ENCODE results near the gene CTDP1. TPM values are rescaled to one million over a fixed set of nuclear protein-coding genes. Genes with fewer than 3 reads are reported as not detected.

The CTDP1 gene
- total RNA-seq, 1 experiment from 2014 or later: 33.7 TPM

DNA sequence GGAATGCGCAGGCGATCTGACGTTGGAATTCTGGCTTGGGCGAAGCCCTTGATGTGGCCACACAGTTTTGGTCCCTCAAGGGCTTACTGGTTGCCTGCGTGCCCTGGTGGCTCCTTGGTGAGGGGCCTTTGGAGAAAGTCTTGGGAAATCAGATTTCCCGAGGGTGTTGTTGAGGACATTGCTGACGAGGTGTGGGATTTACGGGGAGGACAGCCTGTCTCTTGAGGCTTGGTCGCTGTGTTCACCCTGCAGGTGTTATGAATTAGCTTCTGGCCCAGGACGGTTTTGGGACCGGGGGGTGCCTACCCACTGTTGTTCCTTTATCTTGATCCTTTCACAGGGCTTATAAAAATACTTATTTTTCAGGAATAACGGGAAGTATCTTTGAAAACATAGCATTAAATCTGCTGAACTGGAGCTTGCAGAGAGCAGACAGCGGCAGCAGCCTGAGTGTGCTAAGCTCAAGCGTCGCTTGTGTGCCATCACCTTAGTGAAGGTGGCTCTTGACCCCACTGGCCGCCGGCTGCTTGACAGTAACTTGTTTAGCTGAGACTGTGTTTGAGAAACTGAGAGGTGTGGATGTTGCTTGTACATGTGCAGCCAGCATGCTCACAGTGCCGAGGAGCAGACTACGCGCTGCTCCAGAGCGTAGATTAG, 4.2 kb downstream of the CTDP1 start:
- Histone ChIP-seq H3K27ac (ENCODE audit: insufficient read length, low read depth, low read length) (no peak overlapping the region), H2BK20ac (ENCODE audit: low read depth, low read length, poor library complexity, severe bottlenecking) (no peak overlapping the region), H2AK5ac (ENCODE audit: insufficient read length, low read length) (no peak overlapping the region), H3K56ac (ENCODE audit: insufficient read length, low read depth, low read length) (no peak overlapping the region), H4K5ac (ENCODE audit: insufficient read length, low read depth, low read length) (no peak overlapping the region), H2BK120ac (ENCODE audit: low read depth, low read length, poor library complexity, severe bottlenecking) (no peak overlapping the region), H4K20me1 (ENCODE audit: control insufficient read depth, insufficient read depth, insufficient read length) (no peaks in the 10 kb centered on the region), H4K8ac (replicated peaks; ENCODE audit: insufficient read length, low read depth, low read length) (no peak overlapping the region), H3T11ph (ENCODE audit: low read length) (no peak overlapping the region), H3K9me3 (ENCODE audit: control insufficient read depth, low read depth, low read length) (no peaks in the 10 kb centered on the region), H4K91ac (ENCODE audit: insufficient read length, low read depth, low read length) (no peak overlapping the region), H3K79me1 (ENCODE audit: insufficient read depth, low read depth, low read length, poor library complexity, severe bottlenecking) (peaks cover 10% of the 10 kb centered on the region), H3K4me1 (ENCODE audit: insufficient read depth, low read length) (peaks cover 2% of the 10 kb centered on the region; the same call in 1 of the 2 replicates), H3K4ac (ENCODE audit: low read depth, low read length) (no peak overlapping the region), H3K23ac (ENCODE audit: insufficient read length, low read depth, low read length) (no peak overlapping the region), H2AFZ (ENCODE audit: low read length) (no peak overlapping the region), H3K14ac (ENCODE audit: insufficient read depth, low read length) (no peak overlapping the region), H3K23me2 (ENCODE audit: insufficient read length, low read depth, low read length, poor library complexity, severe bottlenecking) (peaks cover 5% of the 10 kb centered on the region), H3K79me2 (ENCODE audit: insufficient read depth, low read length) (peaks cover 60% of the 10 kb centered on the region; the same call in 1 of the 2 replicates), H3K9ac (ENCODE audit: extremely low read depth, insufficient read length, low read length) (no peak overlapping the region), H3K27me3 (ENCODE audit: insufficient read depth, low read length) (no peaks in the 10 kb centered on the region), H2BK5ac (ENCODE audit: insufficient read length, low read length) (no peak overlapping the region), H2BK15ac (ENCODE audit: low read depth, low read length) (no peak overlapping the region), H3K4me2 (ENCODE audit: insufficient read depth, insufficient read length, low read length) (no peak overlapping the region), H2BK12ac (ENCODE audit: insufficient read length, low read depth, low read length) (no peak overlapping the region), H3K18ac (ENCODE audit: insufficient read length, low read depth, low read length) (no peak overlapping the region)
- H3K4me3 Mint-ChIP-seq: no peak overlapping the region
- H3K4me1 Mint-ChIP-seq: peaks cover 14 to 17% of the 10 kb centered on the region in 2 experiments
- peak overlapping the region; percentile 12 to 72 (median 40); a peak in 3 of 7 replicates for H3K27ac Mint-ChIP-seq
- no peak for DNase-seq
- H3K27me3 Mint-ChIP-seq (ENCODE audit: low read depth): no peaks in the 10 kb centered on the region
- TF ChIP-seq, protein P1, sequence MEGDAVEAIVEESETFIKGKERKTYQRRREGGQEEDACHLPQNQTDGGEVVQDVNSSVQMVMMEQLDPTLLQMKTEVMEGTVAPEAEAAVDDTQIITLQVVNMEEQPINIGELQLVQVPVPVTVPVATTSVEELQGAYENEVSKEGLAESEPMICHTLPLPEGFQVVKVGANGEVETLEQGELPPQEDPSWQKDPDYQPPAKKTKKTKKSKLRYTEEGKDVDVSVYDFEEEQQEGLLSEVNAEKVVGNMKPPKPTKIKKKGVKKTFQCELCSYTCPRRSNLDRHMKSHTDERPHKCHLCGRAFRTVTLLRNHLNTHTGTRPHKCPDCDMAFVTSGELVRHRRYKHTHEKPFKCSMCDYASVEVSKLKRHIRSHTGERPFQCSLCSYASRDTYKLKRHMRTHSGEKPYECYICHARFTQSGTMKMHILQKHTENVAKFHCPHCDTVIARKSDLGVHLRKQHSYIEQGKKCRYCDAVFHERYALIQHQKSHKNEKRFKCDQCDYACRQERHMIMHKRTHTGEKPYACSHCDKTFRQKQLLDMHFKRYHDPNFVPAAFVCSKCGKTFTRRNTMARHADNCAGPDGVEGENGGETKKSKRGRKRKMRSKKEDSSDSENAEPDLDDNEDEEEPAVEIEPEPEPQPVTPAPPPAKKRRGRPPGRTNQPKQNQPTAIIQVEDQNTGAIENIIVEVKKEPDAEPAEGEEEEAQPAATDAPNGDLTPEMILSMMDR (conservative IDR thresholded peaks at IDR 0.05): no peak
- no CpG with 5 or more reads among the region's 21 CpGs for WGBS (ENCODE audit: extremely low coverage, insufficient read length, low lambda C conversion rate)
- H3K36me3 Mint-ChIP-seq (ENCODE audit: insufficient read depth in 1 of 3, low read depth in 3 of 3): peaks cover 0 to 6% (median 5%) of the 10 kb centered on the region in 3 experiments; a peak in 3 of 7 replicates
- H3K9me3 Mint-ChIP-seq: no peaks in the 10 kb centered on the region

Data from H9 (cell line).